Neural progenitor cell (in vitro differentiated cells): ENCODE measurements around the gene PSMD14.

ENCODE experiments used
- EZH2phosphoT487 ChIP-seq: fragments of 200-600 bp; sonication (generic); IDR thresholded peaks from 2 replicates; pipeline ENCODE4 v1.6.1; 2017; ENCODE audit warnings: antibody characterized with exemption
- TF ChIP-seq, protein P1 (sequence below): fragments of 200-600 bp; sonication (generic); IDR thresholded peaks from 2 replicates; pipeline ENCODE4 v1.5.1; 2017; ENCODE audit warnings: antibody characterized with exemption, mild to moderate bottlenecking

DNA sequence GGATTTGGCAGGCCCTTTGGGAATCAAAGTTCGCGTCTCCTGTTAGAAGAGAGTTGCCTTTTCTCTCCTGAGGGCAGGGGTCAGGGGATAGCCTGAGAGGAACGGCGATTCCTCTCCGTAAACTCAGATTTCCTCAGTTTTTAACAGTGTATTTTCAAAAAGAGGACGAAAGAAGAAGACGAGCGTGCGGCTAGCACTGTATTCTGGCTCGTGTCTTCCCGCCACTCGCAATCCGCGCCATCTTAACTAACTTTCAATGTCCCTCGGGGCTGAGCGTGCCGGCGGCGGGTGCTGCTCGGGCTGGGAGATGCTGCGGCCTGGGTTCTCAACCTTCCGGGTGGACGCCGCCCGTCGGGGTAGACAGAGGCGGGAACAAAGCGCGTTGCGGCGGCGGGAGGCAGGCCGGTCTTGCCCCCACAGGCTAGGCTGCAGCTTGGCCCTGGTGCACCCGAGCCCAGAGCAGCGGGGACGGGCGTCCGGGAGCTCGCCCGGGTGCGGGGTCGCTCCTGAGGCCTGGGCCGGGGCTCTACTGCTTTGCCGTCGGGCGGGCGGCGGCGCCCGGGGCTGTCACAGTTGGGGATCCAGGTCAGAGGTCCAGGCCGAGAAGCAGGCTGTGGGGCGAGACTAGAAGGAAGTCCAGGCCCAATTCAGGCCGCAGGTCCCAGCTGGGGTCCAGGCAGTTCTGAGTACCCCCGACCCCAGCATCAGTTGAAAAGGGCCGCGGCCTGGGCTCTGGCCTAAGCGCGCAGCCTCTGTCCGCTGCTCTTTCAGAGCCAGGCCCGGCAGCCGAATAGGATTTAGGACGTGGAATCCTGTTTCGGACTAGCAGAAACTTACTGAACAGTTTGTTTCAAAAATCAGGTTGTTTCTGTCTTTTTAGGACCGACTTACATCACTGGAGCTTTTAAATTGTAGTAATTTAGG is 119.7 kb downstream of the PSMD14 start:
- TF ChIP-seq, protein P1, sequence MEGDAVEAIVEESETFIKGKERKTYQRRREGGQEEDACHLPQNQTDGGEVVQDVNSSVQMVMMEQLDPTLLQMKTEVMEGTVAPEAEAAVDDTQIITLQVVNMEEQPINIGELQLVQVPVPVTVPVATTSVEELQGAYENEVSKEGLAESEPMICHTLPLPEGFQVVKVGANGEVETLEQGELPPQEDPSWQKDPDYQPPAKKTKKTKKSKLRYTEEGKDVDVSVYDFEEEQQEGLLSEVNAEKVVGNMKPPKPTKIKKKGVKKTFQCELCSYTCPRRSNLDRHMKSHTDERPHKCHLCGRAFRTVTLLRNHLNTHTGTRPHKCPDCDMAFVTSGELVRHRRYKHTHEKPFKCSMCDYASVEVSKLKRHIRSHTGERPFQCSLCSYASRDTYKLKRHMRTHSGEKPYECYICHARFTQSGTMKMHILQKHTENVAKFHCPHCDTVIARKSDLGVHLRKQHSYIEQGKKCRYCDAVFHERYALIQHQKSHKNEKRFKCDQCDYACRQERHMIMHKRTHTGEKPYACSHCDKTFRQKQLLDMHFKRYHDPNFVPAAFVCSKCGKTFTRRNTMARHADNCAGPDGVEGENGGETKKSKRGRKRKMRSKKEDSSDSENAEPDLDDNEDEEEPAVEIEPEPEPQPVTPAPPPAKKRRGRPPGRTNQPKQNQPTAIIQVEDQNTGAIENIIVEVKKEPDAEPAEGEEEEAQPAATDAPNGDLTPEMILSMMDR, result no peak
- TF ChIP-seq EZH2phosphoT487, result peak; percentile 98
